ENCODE results near the gene PTPN12. TPM values are rescaled to one million over a fixed set of nuclear protein-coding genes. Genes with fewer than 3 reads are reported as not detected.

Gene PTPN12
- total and polyA plus RNA-seq, 2 donors (not counting 1 experiment from before 2014, with no cell fraction given), result 18.0 to 78.8 TPM

GRCh38 chr7:77497079-77497478 lies 40.0 kb upstream of the PTPN12 start:
- ATAC-seq (ENCODE audit: low read depth) (no peak), DNase-seq (no peak)
- Histone ChIP-seq H3K27ac (ENCODE audit: low read length in 2 of 2) (no peak overlapping the region), H3K9ac (ENCODE audit: low read length) (no peak overlapping the region), H3K9me3 (ENCODE audit: control extremely low read depth in 1 of 3, control insufficient read depth in 2 of 3, insufficient read depth in 1 of 3, low read length in 2 of 3) (peaks cover 0 to 16% (median 11%) of the 10 kb centered on the region in 3 donors), H4K20me1 (ENCODE audit: control insufficient read depth, insufficient read depth, low read length, poor library complexity, severe bottlenecking) (no peaks in the 10 kb centered on the region), H3K27me3 (replicated peaks in 1 of 4; ENCODE audit: control extremely low read depth in 1 of 4, control insufficient read depth in 3 of 4, insufficient read depth in 4 of 4, low read length in 3 of 4) (no peaks in the 10 kb centered on the region), H2AFZ (ENCODE audit: insufficient read depth, low read depth, low read length, poor library complexity, severe bottlenecking) (no peak overlapping the region), H3K4me1 (ENCODE audit: control insufficient read depth in 2 of 2, insufficient read depth in 2 of 2, low read length in 2 of 2) (no peaks in the 10 kb centered on the region), H3K4me3 (ENCODE audit: control extremely low read depth in 1 of 5, extremely low read depth in 1 of 5, insufficient read depth in 1 of 5, low read depth in 2 of 5, low read length in 4 of 5) (no peak overlapping the region), H3K79me2 (ENCODE audit: control insufficient read depth, insufficient read depth, low read length) (no peaks in the 10 kb centered on the region), H3K36me3 (replicated peaks in 1 of 2; ENCODE audit: control extremely low read depth in 1 of 2, control insufficient read depth in 1 of 2, extremely low read depth in 1 of 2, insufficient read depth in 2 of 2, low read length in 1 of 2) (no peaks in the 10 kb centered on the region), H3K4me2 (replicated peaks; ENCODE audit: low read depth, low read length, poor library complexity, severe bottlenecking) (no peak overlapping the region)
- ChIA-PET POLR2A (no interaction called here), CTCF (no interaction called here)
- H3K27me3 Mint-ChIP-seq, result peaks cover 2% of the 10 kb centered on the region
- TF ChIP-seq, protein P1, sequence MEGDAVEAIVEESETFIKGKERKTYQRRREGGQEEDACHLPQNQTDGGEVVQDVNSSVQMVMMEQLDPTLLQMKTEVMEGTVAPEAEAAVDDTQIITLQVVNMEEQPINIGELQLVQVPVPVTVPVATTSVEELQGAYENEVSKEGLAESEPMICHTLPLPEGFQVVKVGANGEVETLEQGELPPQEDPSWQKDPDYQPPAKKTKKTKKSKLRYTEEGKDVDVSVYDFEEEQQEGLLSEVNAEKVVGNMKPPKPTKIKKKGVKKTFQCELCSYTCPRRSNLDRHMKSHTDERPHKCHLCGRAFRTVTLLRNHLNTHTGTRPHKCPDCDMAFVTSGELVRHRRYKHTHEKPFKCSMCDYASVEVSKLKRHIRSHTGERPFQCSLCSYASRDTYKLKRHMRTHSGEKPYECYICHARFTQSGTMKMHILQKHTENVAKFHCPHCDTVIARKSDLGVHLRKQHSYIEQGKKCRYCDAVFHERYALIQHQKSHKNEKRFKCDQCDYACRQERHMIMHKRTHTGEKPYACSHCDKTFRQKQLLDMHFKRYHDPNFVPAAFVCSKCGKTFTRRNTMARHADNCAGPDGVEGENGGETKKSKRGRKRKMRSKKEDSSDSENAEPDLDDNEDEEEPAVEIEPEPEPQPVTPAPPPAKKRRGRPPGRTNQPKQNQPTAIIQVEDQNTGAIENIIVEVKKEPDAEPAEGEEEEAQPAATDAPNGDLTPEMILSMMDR (IDR thresholded peaks at IDR 0.05), result no peak
- no peak for TF ChIP-seq EZH2 (IDR thresholded peaks at IDR 0.05; ENCODE audit: borderline replicate concordance, insufficient read depth, low read depth, low read length, poor library complexity, severe bottlenecking)
- H3K4me1 Mint-ChIP-seq, result peaks cover 4% of the 10 kb centered on the region
- H3K27ac Mint-ChIP-seq, result no peak overlapping the region
- intact Hi-C loops (cut with micrococcal nuclease), result no loop called here
- no CpG with 5 or more reads among the region's 5 CpGs for WGBS (ENCODE audit: insufficient coverage)
- no peak overlapping the region for H3K4me3 Mint-ChIP-seq
- peaks cover 13% of the 10 kb centered on the region for H3K9me3 Mint-ChIP-seq (ENCODE audit: insufficient read depth)

GRCh38 chr7:77498659-77499379 lies 38.3 kb upstream of the PTPN12 start:
- H3K27me3 Mint-ChIP-seq, result peaks cover 2% of the 10 kb centered on the region
- 96% methylated on average over 4 of the region's 6 CpGs for WGBS (ENCODE audit: insufficient coverage)
- intact Hi-C loops (cut with micrococcal nuclease), result no loop called here
- Histone ChIP-seq H3K9me3 (ENCODE audit: control extremely low read depth in 1 of 3, control insufficient read depth in 2 of 3, insufficient read depth in 1 of 3, low read length in 2 of 3) (peaks cover 0 to 11% (median 9%) of the 10 kb centered on the region in 3 donors), H3K4me2 (replicated peaks; ENCODE audit: low read depth, low read length, poor library complexity, severe bottlenecking) (no peak overlapping the region), H4K20me1 (ENCODE audit: control insufficient read depth, insufficient read depth, low read length, poor library complexity, severe bottlenecking) (no peaks in the 10 kb centered on the region), H3K36me3 (replicated peaks in 1 of 2; ENCODE audit: control extremely low read depth in 1 of 2, control insufficient read depth in 1 of 2, extremely low read depth in 1 of 2, insufficient read depth in 2 of 2, low read length in 1 of 2) (no peaks in the 10 kb centered on the region), H3K4me1 (ENCODE audit: control insufficient read depth in 2 of 2, insufficient read depth in 2 of 2, low read length in 2 of 2) (no peaks in the 10 kb centered on the region), H2AFZ (ENCODE audit: insufficient read depth, low read depth, low read length, poor library complexity, severe bottlenecking) (no peak overlapping the region), H3K79me2 (ENCODE audit: control insufficient read depth, insufficient read depth, low read length) (no peaks in the 10 kb centered on the region), H3K4me3 (ENCODE audit: control extremely low read depth in 1 of 5, extremely low read depth in 1 of 5, insufficient read depth in 1 of 5, low read depth in 2 of 5, low read length in 4 of 5) (no peak overlapping the region), H3K27ac (ENCODE audit: low read length in 2 of 2) (no peak overlapping the region), H3K27me3 (replicated peaks in 1 of 4; ENCODE audit: control extremely low read depth in 1 of 4, control insufficient read depth in 3 of 4, insufficient read depth in 4 of 4, low read length in 3 of 4) (no peaks in the 10 kb centered on the region), H3K9ac (ENCODE audit: low read length) (no peak overlapping the region)
- DNase-seq, result no peak
- no peak overlapping the region for H3K27ac Mint-ChIP-seq
- no peak for ATAC-seq (ENCODE audit: low read depth)
- peaks cover 4% of the 10 kb centered on the region for H3K4me1 Mint-ChIP-seq
- peaks cover 4% of the 10 kb centered on the region for H3K9me3 Mint-ChIP-seq (ENCODE audit: insufficient read depth)
- TF ChIP-seq, protein P1 (IDR thresholded peaks at IDR 0.05), result no peak
- TF ChIP-seq EZH2 (IDR thresholded peaks at IDR 0.05; ENCODE audit: borderline replicate concordance, insufficient read depth, low read depth, low read length, poor library complexity, severe bottlenecking), result no peak
- ChIA-PET CTCF (no interaction called here), POLR2A (no interaction called here)
- no peak overlapping the region for H3K4me3 Mint-ChIP-seq

Data from B cell (primary cell).